NK-92 (cell line): ENCODE data around the gene LYPD5.
"Not testable (repeated sequence)": the region's sequence is repeated elsewhere in the genome, so short reads cannot be mapped to it uniquely, and the experiment has no call there.

Experiments
- DNase-seq: peaks from one replicate; lab custom pipeline; 2025; ENCODE audit not compliant: unreplicated experiment; lab: John Stamatoyannopoulos, UW

Gene LYPD5

DNA sequence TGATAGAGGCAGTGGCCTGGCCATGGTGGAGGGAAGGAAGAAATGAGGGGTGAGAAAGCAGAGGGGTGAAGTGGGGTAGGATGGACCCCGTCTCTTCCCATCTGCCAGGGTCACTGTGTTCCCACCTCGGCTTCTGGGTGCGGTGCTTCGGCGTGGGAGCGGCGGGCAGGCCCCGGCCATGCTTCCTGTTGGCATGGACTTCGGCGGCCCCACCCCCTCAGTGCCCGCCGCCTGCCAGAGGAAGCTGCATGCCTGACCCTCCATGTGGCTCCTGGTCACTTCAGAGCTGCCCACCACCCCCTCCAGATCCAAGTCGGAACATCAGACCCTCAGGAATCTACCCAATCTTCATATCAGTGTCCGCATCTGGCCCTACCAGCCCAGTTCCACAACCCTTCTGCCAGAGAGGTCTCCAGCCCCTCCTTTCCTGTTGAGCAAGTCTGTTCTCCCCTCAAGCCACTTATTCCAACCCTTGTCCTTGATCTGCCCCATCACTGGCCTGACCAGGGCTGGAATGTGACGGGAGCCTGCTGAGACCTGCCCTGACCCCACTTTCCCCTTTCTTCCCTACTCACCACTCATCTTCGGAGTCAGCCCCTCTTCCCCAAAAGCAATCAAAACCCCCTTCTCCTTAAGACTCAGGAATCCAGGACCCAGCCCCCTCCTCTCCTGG lies 23.0 kb downstream of the LYPD5 start:
- DNase-seq, result no peak

- no peak for DNase-seq
Observed at GRCh38 chr19:43778651-43779050, 23.6 kb downstream of the LYPD5 start.

- DNase-seq, result no peak
Observed at GRCh38 chr19:43777163-43777695, 25.0 kb downstream of the LYPD5 start.

- no peak for DNase-seq
Observed at GRCh38 chr19:43776286-43776685, 26.0 kb downstream of the LYPD5 start.

GRCh38 chr19:43775299-43775890 lies 26.9 kb downstream of the LYPD5 start:
- no peak for DNase-seq

GRCh38 chr19:43774940-43775258 lies 27.3 kb downstream of the LYPD5 start:
- DNase-seq, result not testable (repeated sequence)

GRCh38 chr19:43774103-43774939 lies 27.9 kb downstream of the LYPD5 start:
- no peak for DNase-seq

GRCh38 chr19:43773725-43774102 lies 28.5 kb downstream of the LYPD5 start:
- DNase-seq, result no peak

DNA sequence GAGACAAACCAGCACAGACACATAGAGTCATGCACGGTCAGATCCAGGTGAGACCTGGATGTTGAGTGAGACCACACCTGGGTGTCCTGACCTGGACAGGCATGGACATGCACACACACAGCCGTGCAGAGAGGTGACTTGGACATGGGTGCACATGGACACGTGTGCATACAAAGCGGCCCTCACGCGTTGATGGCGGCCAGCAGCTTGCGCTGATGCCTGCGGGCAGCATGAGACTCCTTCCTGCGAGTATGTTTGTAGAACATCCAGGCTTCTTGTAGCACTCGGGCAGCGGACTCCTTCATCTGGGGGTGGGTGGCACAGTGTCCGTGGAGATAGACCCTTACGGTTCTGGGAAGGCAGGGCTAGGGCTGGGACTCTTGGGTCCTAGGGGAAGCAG lies 33.0 kb downstream of the LYPD5 start:
- no peak for DNase-seq

DNA sequence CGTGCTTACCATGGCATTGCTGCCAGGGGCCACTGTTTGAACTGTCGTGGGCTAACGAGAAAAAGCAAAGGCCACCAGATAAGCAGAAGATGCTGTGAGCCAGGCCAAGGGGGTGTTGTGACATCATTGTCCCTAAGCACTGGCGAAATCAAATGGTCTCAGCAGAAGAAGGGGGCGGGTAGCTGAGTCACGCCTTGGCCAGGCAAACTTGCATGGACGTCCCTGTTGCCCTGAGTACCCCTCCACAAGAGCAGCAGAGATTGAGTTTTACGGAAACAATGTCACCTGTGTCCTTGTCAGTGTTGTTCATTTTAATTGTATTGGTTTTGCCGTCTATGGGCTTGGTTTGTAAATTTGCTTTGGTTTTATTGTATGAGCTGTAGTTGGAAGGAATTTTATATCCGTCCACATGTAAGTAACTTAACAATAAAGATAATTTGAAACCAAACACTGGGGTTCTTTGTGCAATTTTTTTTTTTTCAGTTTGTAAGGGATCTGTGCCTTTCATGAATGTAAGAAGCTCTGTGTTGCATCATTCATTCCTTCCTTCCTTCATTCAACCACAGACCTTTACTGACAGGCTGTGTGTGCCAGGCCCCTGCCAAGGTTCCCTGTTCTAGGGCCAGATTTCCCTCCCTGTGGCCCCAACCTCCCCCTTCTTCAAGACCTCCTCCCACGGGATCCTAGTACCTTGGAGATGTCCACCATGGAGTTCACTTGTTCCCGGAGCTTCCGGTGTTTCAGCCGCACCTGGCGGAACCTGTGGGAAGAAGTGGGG lies 33.8 kb downstream of the LYPD5 start:
- DNase-seq, result no peak

DNA sequence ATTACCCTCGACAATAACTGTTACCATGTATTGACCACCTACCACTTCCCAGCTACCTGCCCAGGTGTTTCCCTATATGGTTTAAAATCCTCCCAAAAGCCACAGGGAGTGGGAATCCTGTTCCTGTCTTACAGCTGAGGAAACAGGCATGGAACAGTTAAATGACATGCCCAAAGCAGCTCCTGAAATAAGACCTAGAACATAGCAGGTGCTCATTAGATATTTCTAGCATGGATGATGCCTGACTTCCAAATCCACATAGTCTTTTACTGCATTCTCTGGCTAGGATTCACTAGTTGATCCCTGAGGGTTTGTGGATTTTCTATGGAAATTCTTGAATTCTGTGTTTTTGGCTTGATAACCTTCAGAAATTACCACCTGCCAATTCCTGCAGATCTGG lies 34.4 kb downstream of the LYPD5 start:
- DNase-seq, result no peak

- DNase-seq, result no peak
Observed at GRCh38 chr19:43767316-43767715, 34.9 kb downstream of the LYPD5 start.

GRCh38 chr19:43766755-43767043 lies 35.5 kb downstream of the LYPD5 start:
- DNase-seq, result no peak

DNA sequence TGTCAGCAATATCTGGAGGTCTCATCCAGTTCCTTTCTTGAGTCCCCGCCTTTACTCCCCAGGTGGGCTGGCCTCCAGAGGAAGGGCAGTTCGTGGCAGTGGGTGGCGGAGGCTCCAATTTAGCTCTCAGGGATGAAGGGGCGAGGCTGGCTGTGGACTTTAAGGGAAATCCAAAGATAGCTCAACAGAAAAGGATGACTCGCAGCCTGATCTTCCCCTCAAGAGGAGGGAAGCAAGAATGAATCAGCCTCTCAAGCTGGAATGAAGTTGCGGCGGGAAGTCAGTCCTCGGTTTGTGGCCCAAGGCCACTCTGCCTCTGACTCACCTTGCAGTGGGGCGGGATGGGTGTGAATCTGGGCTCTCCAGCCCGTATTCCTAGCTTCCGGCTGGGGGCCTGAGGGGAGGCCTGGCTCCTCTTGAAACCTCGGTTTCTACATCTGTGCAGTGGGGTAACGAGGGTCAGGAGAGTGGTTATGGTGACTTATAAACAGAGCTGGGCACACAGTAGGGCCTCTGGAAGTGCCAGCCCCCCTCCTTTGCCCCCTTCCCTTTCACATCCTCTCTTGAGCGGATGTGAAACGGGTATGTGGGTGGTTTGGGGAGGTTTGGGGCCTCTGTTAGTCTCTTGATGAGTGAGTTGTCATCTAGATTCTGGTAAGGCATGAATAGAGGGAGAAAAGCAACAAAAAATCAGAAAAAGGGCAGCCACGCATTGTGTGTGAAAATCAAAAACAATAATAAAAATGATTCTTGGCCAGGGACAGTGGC lies 37.0 kb downstream of the LYPD5 start:
- DNase-seq, result no peak

DNA sequence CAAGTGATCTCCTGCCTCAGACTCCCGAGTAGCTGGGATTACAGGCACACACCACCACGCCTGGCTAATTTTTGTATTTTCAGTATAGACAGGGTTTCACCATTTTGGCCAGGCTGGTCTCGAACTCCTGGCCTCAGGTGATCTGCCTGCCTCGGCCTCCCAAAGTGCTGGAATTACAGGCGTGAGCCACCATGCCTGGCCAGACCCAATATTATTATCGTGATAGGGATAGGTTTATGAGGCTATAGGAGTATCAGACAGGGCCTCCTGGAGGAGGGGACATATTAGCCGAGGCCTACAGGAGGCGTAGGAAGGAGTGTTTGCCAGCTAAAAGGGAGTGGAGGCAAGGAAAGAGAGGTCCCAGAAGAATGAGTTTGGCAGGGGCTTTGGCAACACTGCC lies 37.6 kb downstream of the LYPD5 start:
- DNase-seq, result not testable (repeated sequence)

- no peak for DNase-seq
Observed at GRCh38 chr19:43763473-43763939, 38.7 kb downstream of the LYPD5 start.

- no peak for DNase-seq
Observed at GRCh38 chr19:43762814-43763213, 39.4 kb downstream of the LYPD5 start.

- no peak for DNase-seq
Observed at GRCh38 chr19:43760941-43761340, 41.3 kb downstream of the LYPD5 start.

DNA sequence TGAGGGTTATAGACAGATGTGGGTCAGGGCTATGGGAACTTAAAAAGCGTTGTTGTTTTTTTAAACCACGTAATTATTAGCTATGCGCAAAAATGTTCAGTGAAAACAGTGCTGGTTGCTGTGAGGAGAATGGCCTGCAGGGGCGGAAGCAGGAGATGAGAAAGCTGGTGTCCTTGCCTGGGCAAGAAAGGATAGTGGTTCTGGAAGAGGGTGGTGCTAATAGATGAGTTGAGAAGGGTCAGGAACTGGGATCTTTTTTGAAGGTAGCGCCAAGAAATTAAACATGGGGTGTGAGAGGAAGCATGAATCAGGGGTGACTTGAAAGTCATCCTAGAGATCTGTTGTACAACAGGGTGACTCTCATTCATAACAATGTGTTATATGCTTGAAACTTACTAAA lies 42.7 kb downstream of the LYPD5 start:
- DNase-seq, result no peak

GRCh38 chr19:43755256-43755801 lies 46.9 kb downstream of the LYPD5 start:
- no peak for DNase-seq
